ENCODE measurements around the gene BICDL2.

The BICDL2 gene

DNA sequence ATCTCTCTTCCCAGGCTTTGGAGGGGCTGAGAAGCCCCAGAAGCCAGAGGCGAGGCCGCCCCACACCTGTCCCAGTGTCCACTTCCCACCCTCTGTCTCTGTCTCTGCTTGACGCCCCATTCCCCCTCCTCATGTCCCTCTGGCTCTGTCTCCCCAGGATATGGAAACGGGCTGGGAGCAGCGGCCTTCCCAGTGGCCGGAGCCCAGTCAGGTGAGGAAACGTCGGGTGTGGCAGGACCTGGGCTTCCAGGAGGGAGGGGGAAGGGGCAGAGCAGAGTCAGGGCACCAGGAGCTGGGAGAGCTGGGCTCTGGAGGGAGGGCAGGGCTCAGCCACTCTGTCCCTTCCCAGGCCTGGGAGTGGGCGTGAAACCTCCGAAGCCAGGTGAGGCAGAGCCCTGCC is 45.9 kb downstream of the BICDL2 start:
- no peak overlapping the region for H3K27ac ChIP-seq (ENCODE audit: low read depth, low read length)
- no peak overlapping the region for H3K9ac ChIP-seq (ENCODE audit: low read length)
- H3K4me1 ChIP-seq (ENCODE audit: control insufficient read depth, insufficient read depth, low read length) = peaks cover 40% of the 10 kb centered on the region
- no peaks in the 10 kb centered on the region for H3K27me3 ChIP-seq (ENCODE audit: control insufficient read depth, insufficient read depth, low read length)
- no peaks in the 10 kb centered on the region for H3K36me3 ChIP-seq (ENCODE audit: control insufficient read depth, insufficient read depth, low read length)
- H3K9me3 ChIP-seq (ENCODE audit: control insufficient read depth, insufficient read depth, low read depth, low read length) = no peaks in the 10 kb centered on the region
- no peak overlapping the region for H3K4me3 ChIP-seq (ENCODE audit: low read depth, low read length)

GRCh38 chr16:2988590-2989099 is 48.1 kb downstream of the BICDL2 start:
- Histone ChIP-seq H3K9ac (ENCODE audit: low read length) (no peak overlapping the region), H3K27me3 (ENCODE audit: control insufficient read depth, insufficient read depth, low read length) (no peaks in the 10 kb centered on the region), H3K4me3 (ENCODE audit: low read depth, low read length) (no peak overlapping the region), H3K4me1 (ENCODE audit: control insufficient read depth, insufficient read depth, low read length) (peaks cover 43% of the 10 kb centered on the region), H3K9me3 (ENCODE audit: control insufficient read depth, insufficient read depth, low read depth, low read length) (no peaks in the 10 kb centered on the region), H3K27ac (ENCODE audit: low read depth, low read length) (no peak overlapping the region), H3K36me3 (ENCODE audit: control insufficient read depth, insufficient read depth, low read length) (no peaks in the 10 kb centered on the region)

- no peak overlapping the region for H3K9ac ChIP-seq (ENCODE audit: low read length)
- H3K27me3 ChIP-seq (ENCODE audit: control insufficient read depth, insufficient read depth, low read length) = no peaks in the 10 kb centered on the region
- H3K9me3 ChIP-seq (ENCODE audit: control insufficient read depth, insufficient read depth, low read depth, low read length) = no peaks in the 10 kb centered on the region
- no peak overlapping the region for H3K27ac ChIP-seq (ENCODE audit: low read depth, low read length)
- no peak overlapping the region for H3K4me3 ChIP-seq (ENCODE audit: low read depth, low read length)
- peaks cover 47% of the 10 kb centered on the region for H3K4me1 ChIP-seq (ENCODE audit: control insufficient read depth, insufficient read depth, low read length)
- H3K36me3 ChIP-seq (ENCODE audit: control insufficient read depth, insufficient read depth, low read length) = no peaks in the 10 kb centered on the region
Observed at GRCh38 chr16:2987833-2988232, 48.9 kb downstream of the BICDL2 start.

- no peaks in the 10 kb centered on the region for H3K9me3 ChIP-seq (ENCODE audit: control insufficient read depth, insufficient read depth, low read depth, low read length)
- no peaks in the 10 kb centered on the region for H3K27me3 ChIP-seq (ENCODE audit: control insufficient read depth, insufficient read depth, low read length)
- no peak overlapping the region for H3K27ac ChIP-seq (ENCODE audit: low read depth, low read length)
- no peaks in the 10 kb centered on the region for H3K36me3 ChIP-seq (ENCODE audit: control insufficient read depth, insufficient read depth, low read length)
- H3K4me1 ChIP-seq (ENCODE audit: control insufficient read depth, insufficient read depth, low read length) = peaks cover 51% of the 10 kb centered on the region
- no peak overlapping the region for H3K4me3 ChIP-seq (ENCODE audit: low read depth, low read length)
- no peak overlapping the region for H3K9ac ChIP-seq (ENCODE audit: low read length)
Observed at GRCh38 chr16:2987286-2987685, 49.5 kb downstream of the BICDL2 start.

DNA sequence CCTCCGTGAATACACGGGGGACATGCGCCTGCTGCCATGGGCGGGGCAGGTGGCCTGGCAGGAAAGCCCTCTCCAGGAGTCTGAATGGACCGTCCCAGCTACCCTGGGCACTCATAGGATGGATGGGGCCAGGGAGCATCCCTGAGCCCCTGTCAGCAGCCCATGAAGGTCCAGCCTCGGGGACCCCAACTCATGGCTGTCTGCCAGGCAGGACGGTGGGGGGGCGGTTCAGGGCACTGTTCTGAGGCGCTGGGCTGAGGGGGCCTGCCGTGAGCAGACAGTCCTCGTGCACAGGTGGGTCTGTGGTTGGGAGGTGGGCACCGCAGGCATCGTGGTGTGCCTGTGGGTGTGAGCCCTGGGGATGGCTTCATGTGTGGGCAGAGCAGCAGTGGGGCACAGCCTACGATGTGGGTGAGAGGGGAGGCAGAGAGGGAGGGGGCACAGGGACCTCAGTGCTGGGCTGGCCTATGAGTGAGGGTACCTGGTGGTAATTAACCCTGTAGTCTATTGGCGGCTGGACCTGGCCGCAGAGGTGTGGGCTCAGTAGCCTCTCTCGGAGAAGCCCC is 50.0 kb downstream of the BICDL2 start:
- no peaks in the 10 kb centered on the region for H3K27me3 ChIP-seq (ENCODE audit: control insufficient read depth, insufficient read depth, low read length)
- H3K4me1 ChIP-seq (ENCODE audit: control insufficient read depth, insufficient read depth, low read length) = peaks cover 56% of the 10 kb centered on the region

GRCh38 chr16:2985893-2986355 is 50.8 kb downstream of the BICDL2 start:
- no peak overlapping the region for H3K27ac ChIP-seq (ENCODE audit: low read depth, low read length)
- H3K36me3 ChIP-seq (ENCODE audit: control insufficient read depth, insufficient read depth, low read length) = no peaks in the 10 kb centered on the region
- H3K27me3 ChIP-seq (ENCODE audit: control insufficient read depth, insufficient read depth, low read length) = no peaks in the 10 kb centered on the region
- no peak overlapping the region for H3K9ac ChIP-seq (ENCODE audit: low read length)
- no peaks in the 10 kb centered on the region for H3K9me3 ChIP-seq (ENCODE audit: control insufficient read depth, insufficient read depth, low read depth, low read length)
- no peak overlapping the region for H3K4me3 ChIP-seq (ENCODE audit: low read depth, low read length)
- peaks cover 59% of the 10 kb centered on the region for H3K4me1 ChIP-seq (ENCODE audit: control insufficient read depth, insufficient read depth, low read length)

More for the DNA sequence above, 50.0 kb downstream of the BICDL2 start:
- no peak overlapping the region for H3K9ac ChIP-seq (ENCODE audit: low read length)
- H3K27ac ChIP-seq (ENCODE audit: low read depth, low read length) = no peak overlapping the region
- no peaks in the 10 kb centered on the region for H3K9me3 ChIP-seq (ENCODE audit: control insufficient read depth, insufficient read depth, low read depth, low read length)
- no peak overlapping the region for H3K4me3 ChIP-seq (ENCODE audit: low read depth, low read length)
- H3K36me3 ChIP-seq (ENCODE audit: control insufficient read depth, insufficient read depth, low read length) = no peaks in the 10 kb centered on the region

DNA sequence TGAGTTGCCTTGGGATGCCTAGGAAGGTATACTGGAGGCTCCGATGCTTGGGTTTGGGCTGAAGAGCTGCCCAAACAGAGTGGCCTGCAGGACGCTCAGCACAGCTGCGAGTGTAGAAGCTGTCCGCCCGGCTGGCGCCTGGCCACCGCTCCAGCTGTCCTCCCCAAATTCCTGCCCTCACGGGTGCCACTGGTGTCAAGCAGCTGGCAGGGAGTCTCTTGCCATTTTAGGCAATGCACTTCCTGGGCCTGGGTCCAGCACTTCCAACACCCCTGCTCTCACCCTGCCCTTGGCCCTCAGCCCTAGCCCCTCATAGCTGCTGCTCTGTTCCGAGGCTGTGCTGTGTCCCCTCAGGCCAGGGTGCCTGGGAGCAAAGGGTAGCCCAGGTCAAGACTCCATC is 51.3 kb downstream of the BICDL2 start:
- Histone ChIP-seq H3K27ac (ENCODE audit: low read depth, low read length) (no peak overlapping the region), H3K4me3 (ENCODE audit: low read depth, low read length) (no peak overlapping the region), H3K36me3 (ENCODE audit: control insufficient read depth, insufficient read depth, low read length) (no peaks in the 10 kb centered on the region), H3K27me3 (ENCODE audit: control insufficient read depth, insufficient read depth, low read length) (no peaks in the 10 kb centered on the region), H3K9ac (ENCODE audit: low read length) (no peak overlapping the region), H3K9me3 (ENCODE audit: control insufficient read depth, insufficient read depth, low read depth, low read length) (no peaks in the 10 kb centered on the region), H3K4me1 (ENCODE audit: control insufficient read depth, insufficient read depth, low read length) (peaks cover 56% of the 10 kb centered on the region)

DNA sequence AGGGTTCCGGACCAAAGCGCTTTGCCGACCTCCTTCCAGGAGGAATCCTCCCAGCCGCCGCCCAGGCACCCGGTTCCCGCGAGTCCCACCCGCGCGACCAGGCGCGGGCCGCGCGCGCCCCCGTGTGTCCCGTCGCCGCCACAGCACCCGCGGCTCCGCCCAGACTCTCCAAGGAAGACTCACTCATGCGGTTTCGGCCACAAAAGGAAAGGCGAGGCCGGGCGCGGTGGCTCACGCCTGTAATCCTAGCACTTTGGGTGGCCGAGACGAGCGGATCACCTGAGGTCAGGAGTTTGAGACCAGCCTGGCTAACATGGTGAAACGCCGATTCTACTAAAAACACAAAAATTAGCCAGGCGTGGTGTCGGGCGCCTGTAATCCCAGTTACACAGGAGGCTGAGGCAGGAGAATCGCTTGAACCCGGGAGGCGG is 53.0 kb downstream of the BICDL2 start:
- Histone ChIP-seq H3K4me3 (ENCODE audit: low read depth, low read length) (no peak overlapping the region; the same call in 1 of the 2 replicates), H3K36me3 (ENCODE audit: control insufficient read depth, insufficient read depth, low read length) (no peaks in the 10 kb centered on the region), H3K27me3 (ENCODE audit: control insufficient read depth, insufficient read depth, low read length) (no peaks in the 10 kb centered on the region), H3K4me1 (ENCODE audit: control insufficient read depth, insufficient read depth, low read length) (peaks cover 46% of the 10 kb centered on the region), H3K27ac (ENCODE audit: low read depth, low read length) (no peak overlapping the region), H3K9me3 (ENCODE audit: control insufficient read depth, insufficient read depth, low read depth, low read length) (no peaks in the 10 kb centered on the region), H3K9ac (ENCODE audit: low read length) (no peak overlapping the region)

DNA sequence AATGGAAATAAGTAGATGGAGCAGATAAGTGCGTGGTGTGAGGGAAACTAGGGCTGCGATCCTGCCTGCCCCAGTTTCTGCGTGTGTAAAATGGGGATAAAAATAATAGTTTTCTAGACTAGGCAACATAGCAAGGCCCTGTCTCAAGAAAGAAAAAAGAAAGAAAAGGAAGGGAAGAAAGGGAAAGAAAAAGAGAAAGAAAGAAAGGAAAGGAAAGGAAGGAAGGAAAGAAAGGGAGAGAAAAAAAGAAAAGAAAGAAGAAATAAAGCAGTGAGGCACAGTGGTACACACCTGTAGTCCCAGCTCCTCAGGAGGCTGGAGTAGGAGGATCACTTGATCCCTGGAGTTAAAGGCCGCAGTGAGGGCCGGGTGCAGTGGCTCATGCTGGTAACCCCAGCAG is 54.3 kb downstream of the BICDL2 start:
- Histone ChIP-seq H3K27ac (ENCODE audit: low read depth, low read length) (peak overlapping the region; percentile 84; the same call in 1 of the 2 replicates), H3K36me3 (ENCODE audit: control insufficient read depth, insufficient read depth, low read length) (peaks cover 8% of the 10 kb centered on the region), H3K27me3 (ENCODE audit: control insufficient read depth, insufficient read depth, low read length) (no peaks in the 10 kb centered on the region), H3K4me3 (ENCODE audit: low read depth, low read length) (no peak overlapping the region), H3K9ac (ENCODE audit: low read length) (no peak overlapping the region), H3K9me3 (ENCODE audit: control insufficient read depth, insufficient read depth, low read depth, low read length) (no peaks in the 10 kb centered on the region), H3K4me1 (ENCODE audit: control insufficient read depth, insufficient read depth, low read length) (peaks cover 34% of the 10 kb centered on the region)

DNA sequence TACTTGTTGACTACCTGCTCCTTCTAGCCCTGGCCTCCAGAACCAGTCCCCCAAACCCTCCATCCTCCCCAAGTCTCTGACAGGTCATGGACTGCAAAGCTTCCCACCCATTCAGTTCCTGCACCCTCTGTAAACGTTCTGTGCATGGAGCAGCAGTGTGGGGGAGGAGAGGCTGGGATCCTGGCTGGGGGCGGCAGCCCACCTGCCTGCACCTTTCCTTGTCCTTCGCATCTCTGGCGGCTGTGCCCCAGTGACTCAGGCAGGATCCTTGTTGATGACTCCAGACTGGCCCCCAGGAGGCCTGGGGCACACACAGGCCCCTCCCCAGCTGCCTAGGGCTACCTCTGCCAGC is 54.9 kb downstream of the BICDL2 start:
- Histone ChIP-seq H3K27me3 (ENCODE audit: control insufficient read depth, insufficient read depth, low read length) (no peaks in the 10 kb centered on the region), H3K27ac (ENCODE audit: low read depth, low read length) (peak overlapping the region; percentile 84), H3K9me3 (ENCODE audit: control insufficient read depth, insufficient read depth, low read depth, low read length) (no peaks in the 10 kb centered on the region), H3K4me1 (ENCODE audit: control insufficient read depth, insufficient read depth, low read length) (peaks cover 32% of the 10 kb centered on the region), H3K9ac (ENCODE audit: low read length) (peak overlapping the region; percentile 91), H3K36me3 (ENCODE audit: control insufficient read depth, insufficient read depth, low read length) (peaks cover 13% of the 10 kb centered on the region), H3K4me3 (ENCODE audit: low read depth, low read length) (peak overlapping the region; percentile 86)

GRCh38 chr16:2981177-2981898 is 55.4 kb downstream of the BICDL2 start:
- Histone ChIP-seq H3K9me3 (ENCODE audit: control insufficient read depth, insufficient read depth, low read depth, low read length) (no peaks in the 10 kb centered on the region), H3K27me3 (ENCODE audit: control insufficient read depth, insufficient read depth, low read length) (no peaks in the 10 kb centered on the region), H3K4me3 (ENCODE audit: low read depth, low read length) (peak overlapping the region; percentile 86), H3K27ac (ENCODE audit: low read depth, low read length) (peak overlapping the region; percentile 84), H3K9ac (ENCODE audit: low read length) (peak overlapping the region; percentile 91), H3K4me1 (ENCODE audit: control insufficient read depth, insufficient read depth, low read length) (peaks cover 32% of the 10 kb centered on the region), H3K36me3 (ENCODE audit: control insufficient read depth, insufficient read depth, low read length) (peaks cover 18% of the 10 kb centered on the region)
